Activated naive CD8-positive, alpha-beta T cell treated with anti-CD3 and anti-CD28 coated beads, Interleukin-2, amount 50 U/mL, for 16 hours (primary cell): Measurements from ENCODE around the gene ARSK.

ENCODE experiments used
- DNase-seq: peaks from one replicate; pipeline ENCODE4 v3.0.0-alpha.2; 2020; ENCODE audit warnings: low read depth, low spot score

Gene ARSK, protein sequence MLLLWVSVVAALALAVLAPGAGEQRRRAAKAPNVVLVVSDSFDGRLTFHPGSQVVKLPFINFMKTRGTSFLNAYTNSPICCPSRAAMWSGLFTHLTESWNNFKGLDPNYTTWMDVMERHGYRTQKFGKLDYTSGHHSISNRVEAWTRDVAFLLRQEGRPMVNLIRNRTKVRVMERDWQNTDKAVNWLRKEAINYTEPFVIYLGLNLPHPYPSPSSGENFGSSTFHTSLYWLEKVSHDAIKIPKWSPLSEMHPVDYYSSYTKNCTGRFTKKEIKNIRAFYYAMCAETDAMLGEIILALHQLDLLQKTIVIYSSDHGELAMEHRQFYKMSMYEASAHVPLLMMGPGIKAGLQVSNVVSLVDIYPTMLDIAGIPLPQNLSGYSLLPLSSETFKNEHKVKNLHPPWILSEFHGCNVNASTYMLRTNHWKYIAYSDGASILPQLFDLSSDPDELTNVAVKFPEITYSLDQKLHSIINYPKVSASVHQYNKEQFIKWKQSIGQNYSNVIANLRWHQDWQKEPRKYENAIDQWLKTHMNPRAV

DNA sequence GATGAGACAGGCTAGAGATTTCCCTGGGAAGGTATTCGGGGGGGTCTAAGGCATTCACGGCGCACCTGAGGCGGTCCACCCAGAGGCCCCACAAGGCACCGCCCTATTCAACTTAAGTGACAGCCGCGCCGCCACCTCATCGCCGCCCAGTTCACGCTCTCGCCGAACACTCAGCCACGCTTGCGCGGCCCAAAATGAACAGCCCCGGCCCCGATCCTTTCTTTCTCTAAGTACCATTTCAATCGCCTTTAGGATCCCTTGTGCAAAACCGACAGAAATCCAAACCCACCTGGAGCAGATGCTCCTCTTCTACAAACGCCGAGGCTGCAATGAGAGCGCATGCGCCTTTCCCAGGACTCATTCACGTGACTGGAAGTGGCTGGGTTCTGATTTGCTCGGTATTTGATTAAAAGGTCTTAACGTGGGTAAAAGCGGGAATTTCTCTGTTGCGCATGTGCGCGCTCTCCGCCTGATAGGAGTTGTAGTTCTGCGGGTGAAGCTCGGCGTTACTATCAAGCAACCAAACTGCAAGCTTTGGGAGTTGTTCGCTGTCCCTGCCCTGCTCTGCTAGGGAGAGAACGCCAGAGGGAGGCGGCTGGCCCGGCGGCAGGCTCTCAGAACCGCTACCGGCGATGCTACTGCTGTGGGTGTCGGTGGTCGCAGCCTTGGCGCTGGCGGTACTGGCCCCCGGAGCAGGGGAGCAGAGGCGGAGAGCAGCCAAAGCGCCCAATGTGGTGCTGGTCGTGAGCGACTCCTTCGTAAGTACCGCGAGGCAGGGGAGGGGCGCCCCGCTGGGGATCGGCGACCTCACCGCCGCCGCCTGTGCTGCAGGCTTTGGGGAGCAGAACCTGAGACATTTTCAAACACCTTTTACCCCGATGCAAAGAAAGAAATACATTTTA is at the start of gene ARSK, which contains the start of gene SKIC3:
Gene ARSK (plus strand): TSS at position 455 of the 902 bp plus-strand sequence. CDS start 178 bp downstream, at position 633.
Gene SKIC3 (minus strand): TSS at position 331 of the 902 bp plus-strand sequence. CDS start 7,827 bp downstream, outside the sequence.
- DNase-seq, result peak; percentile 69

GRCh38 chr5:95508550-95508949 is 46.4 kb upstream of the ARSK start:
- no peak for DNase-seq

GRCh38 chr5:95511606-95512005 is 43.3 kb upstream of the ARSK start:
- no peak for DNase-seq

DNA sequence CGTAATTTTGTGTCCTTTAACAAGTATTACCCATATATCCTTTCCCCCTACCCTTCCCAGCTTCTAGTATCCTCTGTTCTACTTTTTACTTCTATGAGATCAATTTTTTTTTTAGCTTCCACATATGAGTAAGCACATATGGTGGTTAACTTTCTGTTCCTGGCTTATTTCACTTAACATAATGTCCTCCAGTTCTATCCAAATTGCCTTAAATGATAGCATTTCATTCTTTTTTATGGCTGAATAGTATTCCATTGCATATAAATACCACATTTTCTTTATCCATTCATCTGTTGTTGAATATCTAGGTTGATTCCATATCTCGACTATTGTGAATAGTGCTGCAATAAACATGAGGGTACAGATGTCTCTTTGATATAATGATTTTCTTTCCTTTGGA is 36.5 kb upstream of the ARSK start:
- no peak for DNase-seq

GRCh38 chr5:95519151-95519550 is 35.8 kb upstream of the ARSK start:
- no peak for DNase-seq

- no peak for DNase-seq
Measured at GRCh38 chr5:95519681-95520080, 35.2 kb upstream of the ARSK start.

DNA sequence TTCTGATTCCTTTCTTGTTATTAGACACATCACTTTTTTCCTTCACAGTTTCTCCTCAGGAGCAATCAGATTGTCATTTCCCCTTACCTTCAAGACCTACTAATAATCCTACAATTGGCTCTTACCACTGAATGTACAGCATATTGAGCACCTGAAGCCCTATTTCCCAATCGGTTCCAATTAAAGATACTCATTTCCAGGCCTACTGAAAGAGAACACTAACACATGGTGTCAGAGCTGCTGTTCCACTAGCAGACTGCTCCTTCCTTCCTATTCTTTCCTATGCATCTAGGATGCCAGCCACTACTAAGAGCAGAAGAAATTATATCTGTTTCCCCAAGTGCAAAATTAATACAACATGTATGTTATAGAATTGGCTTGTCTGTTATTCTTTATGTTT is 34.7 kb upstream of the ARSK start:
- DNase-seq, result no peak

- no peak for DNase-seq
Measured at GRCh38 chr5:95524423-95524822, 30.5 kb upstream of the ARSK start.

- no peak for DNase-seq
Measured at GRCh38 chr5:95526871-95527270, 28.0 kb upstream of the ARSK start.

GRCh38 chr5:95528565-95528964 is 26.3 kb upstream of the ARSK start:
- no peak for DNase-seq

DNA sequence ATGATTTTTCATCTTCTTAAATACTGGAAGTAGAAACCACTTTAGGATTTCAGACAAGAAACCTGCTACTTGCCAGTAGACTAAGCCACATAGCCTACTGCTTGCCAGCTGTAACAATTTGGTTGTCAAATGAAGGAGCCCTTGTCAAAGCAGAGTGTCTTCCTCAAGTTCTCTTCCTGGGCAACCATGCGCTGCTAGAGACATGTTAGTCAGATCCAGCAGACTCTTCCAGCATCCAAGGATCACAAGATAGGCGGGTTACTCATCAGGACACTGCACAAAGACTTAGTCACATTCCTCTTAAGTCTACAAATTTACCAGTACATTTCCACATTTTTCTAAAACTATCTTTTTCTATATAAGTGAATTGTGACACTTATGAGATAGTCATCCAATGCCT is 24.5 kb upstream of the ARSK start:
- no peak for DNase-seq

DNA sequence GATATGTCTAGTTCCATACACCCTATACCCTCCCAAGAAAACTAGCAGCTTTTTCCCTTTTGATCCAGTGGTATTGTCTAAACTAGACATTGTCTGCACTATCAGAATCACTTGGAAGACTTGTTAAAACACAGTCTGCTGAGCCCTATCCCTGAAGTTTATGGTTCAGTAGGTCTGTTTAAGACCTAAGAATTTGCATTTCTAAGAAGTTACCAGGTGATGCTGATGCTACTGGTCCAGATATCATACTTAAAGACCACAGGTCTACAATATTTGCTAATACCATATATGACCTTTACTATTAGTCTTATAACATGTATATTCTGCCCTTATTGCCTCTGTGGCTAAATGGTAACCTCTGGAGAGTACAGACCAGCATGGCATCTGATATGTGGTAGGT is 23.4 kb upstream of the ARSK start:
- DNase-seq, result no peak

DNA sequence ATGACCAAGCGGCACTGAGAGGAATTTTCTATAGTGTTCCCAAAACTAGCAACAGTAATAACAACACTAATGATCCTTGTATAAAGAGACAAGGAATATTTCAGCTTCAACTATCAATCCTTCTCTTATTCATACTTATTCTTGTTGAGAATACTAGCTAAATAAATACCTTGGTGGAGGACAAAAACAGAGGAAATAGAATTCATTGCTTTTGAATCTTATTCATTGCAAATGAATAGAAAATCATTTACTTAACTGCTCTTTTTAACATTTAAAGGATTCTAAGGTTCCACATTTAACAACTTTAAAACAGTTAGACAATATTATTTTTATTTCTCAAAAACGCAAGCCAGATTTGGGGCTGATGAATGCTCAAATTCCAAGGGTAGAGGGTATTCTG is 22.5 kb upstream of the ARSK start:
- no peak for DNase-seq

DNA sequence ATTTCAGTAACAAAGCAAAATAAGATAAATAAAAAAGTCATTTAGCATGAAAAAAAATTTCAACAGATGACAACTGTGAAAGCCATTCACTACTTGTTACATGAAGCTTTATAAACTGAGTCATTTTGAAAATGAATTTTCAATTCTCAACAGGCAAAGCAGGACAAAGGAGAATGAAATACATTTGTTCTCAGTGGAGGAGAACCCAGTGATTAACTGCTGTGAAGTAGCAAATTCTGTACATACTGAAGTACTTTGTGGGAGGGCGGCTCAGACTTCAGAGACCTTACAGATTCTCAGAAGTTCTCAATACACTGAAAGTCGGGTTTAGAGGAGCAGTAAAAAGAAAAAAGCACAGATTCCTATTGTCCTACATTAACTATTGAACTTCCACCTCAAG is 21.8 kb upstream of the ARSK start:
- no peak for DNase-seq

DNA sequence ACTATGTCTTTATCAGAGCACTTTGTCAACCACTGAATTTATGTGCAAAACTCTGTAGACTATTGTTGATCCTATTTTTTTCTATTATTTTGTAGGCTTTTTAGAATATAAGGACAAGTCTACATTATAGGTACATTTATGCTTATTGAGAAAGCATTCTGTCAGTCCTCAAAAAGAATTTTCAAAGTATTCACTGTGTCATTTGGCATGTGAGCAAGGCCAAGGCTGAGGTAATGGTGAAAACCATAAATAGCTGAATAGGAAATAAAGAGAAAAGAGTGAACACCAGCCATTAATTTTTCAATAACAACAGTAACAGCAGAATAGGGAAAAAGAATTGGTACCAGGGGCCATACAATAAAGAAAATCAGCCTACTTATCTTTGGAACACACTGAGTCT is 21.1 kb upstream of the ARSK start:
- no peak for DNase-seq

DNA sequence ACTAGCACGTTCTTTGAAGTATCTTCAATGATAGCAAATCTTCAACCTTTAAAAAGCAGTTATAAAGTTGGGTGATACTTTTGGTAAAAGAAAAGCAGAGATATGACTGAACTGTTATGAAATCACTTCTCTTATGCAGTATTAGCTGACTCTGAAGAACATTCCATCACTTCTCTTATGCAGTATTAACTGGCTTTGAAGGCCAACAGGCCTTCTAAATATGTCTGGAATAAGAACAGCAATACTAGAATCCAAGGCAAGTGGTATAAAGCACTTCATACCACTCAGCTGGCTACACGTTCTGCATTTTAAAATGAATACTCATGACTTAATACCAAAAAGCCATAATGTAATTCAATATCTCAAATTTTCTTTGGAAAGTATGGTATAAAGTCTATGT is 17.4 kb upstream of the ARSK start:
- DNase-seq, result no peak

DNA sequence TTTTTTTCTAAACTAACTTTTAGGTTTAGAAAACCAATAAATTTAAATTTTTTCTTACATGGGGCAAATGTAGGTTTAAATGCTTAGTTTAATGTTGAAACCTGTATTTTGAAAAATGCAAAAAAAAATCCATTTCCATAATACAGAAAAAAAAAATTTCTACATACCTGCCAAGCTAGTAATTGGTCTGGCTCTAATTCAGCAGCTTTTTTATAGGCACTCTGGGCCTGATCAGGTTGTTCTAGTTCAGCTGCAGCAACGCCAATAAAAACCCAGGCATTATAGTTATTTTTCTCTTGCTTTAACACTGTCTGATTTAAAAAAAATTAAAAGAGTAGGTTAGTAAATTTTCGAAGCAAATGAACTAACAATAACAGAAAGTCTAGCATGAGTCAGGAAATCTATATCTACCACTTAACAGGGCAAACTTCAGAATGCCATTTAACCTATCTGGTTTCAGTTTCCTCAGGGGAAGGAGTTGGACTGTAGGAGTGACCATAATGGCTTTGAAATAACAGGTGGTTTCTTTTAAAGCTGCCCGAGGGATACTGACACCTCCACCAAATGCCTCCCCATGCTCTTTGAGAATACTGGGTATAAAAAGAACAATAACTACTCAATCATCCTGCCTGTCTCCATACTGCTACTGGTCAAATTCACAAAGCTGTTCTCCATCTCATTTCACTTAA is 11.7 kb upstream of the ARSK start:
- no peak for DNase-seq

DNA sequence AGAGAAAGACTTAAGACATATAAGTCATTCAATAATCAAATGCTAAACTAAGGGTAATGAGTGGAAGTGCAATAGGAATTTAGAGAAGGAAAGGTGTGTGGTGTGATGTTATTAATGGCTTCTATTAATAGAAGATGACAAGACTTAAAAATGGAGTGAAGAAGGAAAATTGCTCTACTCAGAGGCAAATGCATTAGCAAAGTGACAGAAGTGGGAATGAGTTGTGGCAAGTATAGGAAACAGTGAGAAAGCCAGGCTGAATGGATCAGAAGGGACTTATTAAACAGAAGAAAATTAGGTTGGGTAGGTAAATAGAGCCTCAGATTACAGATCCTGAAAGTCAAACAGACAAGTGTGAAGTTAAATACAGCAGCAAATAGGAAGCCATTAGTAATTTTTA is 5.9 kb upstream of the ARSK start:
- DNase-seq, result no peak

GRCh38 chr5:95554331-95554646 is 612 bp upstream of the ARSK start:
- DNase-seq, result no peak

GRCh38 chr5:95555553-95555952 is 652 bp downstream of the ARSK start:
- no peak for DNase-seq

DNA sequence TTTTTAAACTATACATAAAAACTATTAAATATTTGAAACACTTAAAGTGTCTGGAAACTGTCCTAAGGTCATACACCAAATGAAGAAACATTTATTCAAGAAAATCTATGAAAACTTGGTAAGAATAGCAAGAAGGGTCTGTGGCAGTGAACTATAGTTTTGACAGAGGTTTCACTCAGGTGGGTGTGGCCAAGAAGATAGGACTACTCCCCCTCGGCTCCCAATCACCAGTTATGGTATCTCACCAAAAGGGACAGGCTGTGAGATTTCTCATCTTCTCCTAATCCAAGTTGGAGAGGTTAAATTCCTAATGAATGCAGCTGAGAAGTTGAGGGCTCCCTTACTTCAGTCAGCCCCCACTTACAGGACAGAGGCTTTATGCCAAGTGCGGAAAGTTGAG is 2.9 kb downstream of the ARSK start:
- no peak for DNase-seq

DNA sequence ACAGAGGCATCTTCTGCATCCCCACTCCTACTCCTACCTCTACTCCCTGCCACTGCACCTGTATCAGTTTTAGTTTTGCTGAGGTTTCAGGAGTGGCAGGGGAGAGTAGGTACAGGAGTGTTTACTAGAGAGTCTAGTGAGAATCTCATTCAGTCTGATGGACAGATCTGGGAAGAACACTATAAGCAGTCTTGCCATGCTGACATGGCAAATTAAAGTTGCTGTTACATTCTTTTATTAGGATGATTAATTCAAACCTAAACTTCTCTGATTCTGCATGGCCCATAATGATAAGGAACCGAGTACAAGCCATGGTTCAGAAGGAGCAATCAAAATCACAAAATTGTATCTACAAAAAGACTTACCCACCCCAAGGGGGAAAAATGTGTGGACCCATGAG is 7.4 kb downstream of the ARSK start:
- DNase-seq, result no peak
